Measurements from ENCODE around the gene SH3GLB1.

Gene SH3GLB1

GRCh38 chr1:86733340-86733739, 29.0 kb downstream of the SH3GLB1 start:
- no peak for DNase-seq (ENCODE audit: low spot score)

- no peak for DNase-seq (ENCODE audit: low spot score)
These were observed 35.5 kb downstream of the SH3GLB1 start for GRCh38 chr1:86739648-86740509.

GRCh38 chr1:86741947-86742572, 37.7 kb downstream of the SH3GLB1 start:
- DNase-seq (ENCODE audit: low spot score) = no peak

- DNase-seq (ENCODE audit: low spot score) = no peak
These were observed 42.9 kb downstream of the SH3GLB1 start for GRCh38 chr1:86747304-86747703.

GRCh38 chr1:86748622-86749373, 44.4 kb downstream of the SH3GLB1 start:
- no peak for DNase-seq (ENCODE audit: low spot score)

GRCh38 chr1:86750076-86750475, 45.7 kb downstream of the SH3GLB1 start:
- no peak for DNase-seq (ENCODE audit: low spot score)

- no peak for DNase-seq (ENCODE audit: low spot score)
These were observed 46.2 kb downstream of the SH3GLB1 start for GRCh38 chr1:86750530-86750929.

GRCh38 chr1:86751923-86752322, 47.5 kb downstream of the SH3GLB1 start:
- DNase-seq (ENCODE audit: low spot score) = no peak

- DNase-seq (ENCODE audit: low spot score) = no peak
These were observed 49.3 kb downstream of the SH3GLB1 start for GRCh38 chr1:86753700-86754099.

GRCh38 chr1:86754265-86754974, 50.0 kb downstream of the SH3GLB1 start:
- no peak for DNase-seq (ENCODE audit: low spot score)

GRCh38 chr1:86756062-86756406, 51.7 kb downstream of the SH3GLB1 start:
- DNase-seq (ENCODE audit: low spot score) = no peak

GRCh38 chr1:86757272-86757984, 53.1 kb downstream of the SH3GLB1 start:
- peak; percentile 29 for DNase-seq (ENCODE audit: low spot score)

- DNase-seq (ENCODE audit: low spot score) = no peak
These were observed 54.2 kb downstream of the SH3GLB1 start for GRCh38 chr1:86758570-86758969.

- no peak for DNase-seq (ENCODE audit: low spot score)
These were observed 55.8 kb downstream of the SH3GLB1 start for GRCh38 chr1:86760199-86760598.

- DNase-seq (ENCODE audit: low spot score) = no peak
These were observed 58.0 kb downstream of the SH3GLB1 start for GRCh38 chr1:86762336-86762735.

- DNase-seq (ENCODE audit: low spot score) = no peak
These were observed 60.1 kb downstream of the SH3GLB1 start for GRCh38 chr1:86764523-86764922.

GRCh38 chr1:86765073-86765472, 60.7 kb downstream of the SH3GLB1 start:
- no peak for DNase-seq (ENCODE audit: low spot score)

GRCh38 chr1:86765674-86766073, 61.3 kb downstream of the SH3GLB1 start:
- no peak for DNase-seq (ENCODE audit: low spot score)

GRCh38 chr1:86768554-86768953, 64.2 kb downstream of the SH3GLB1 start:
- no peak for DNase-seq (ENCODE audit: low spot score)

GRCh38 chr1:86769065-86769464, 64.7 kb downstream of the SH3GLB1 start:
- no peak for DNase-seq (ENCODE audit: low spot score)
